Breast epithelium (tissue), 3 donors: ENCODE data around the gene PIM3.

Experiments used
- CTCF ChIP-seq, 3 donors: fragments of 450-650 bp; IDR thresholded peaks; one replicate each; pipeline ENCODE4 v1.5.1; 2016 to 2017; ENCODE audit warnings: antibody characterized with exemption in 3 of 3, mild to moderate bottlenecking in 3 of 3, moderate library complexity in 3 of 3
- POLR2A ChIP-seq: fragments of 450-650 bp; IDR thresholded peaks from one replicate; pipeline ENCODE4 v1.6.1; 2016; ENCODE audit warnings: antibody characterized with exemption, mild to moderate bottlenecking, moderate library complexity

GRCh38 chr22:49966774-49967705 lies 6.5 kb downstream of the PIM3 start:
- TF ChIP-seq CTCF (IDR thresholded peaks at IDR 0.05), result no peak
- no peak for TF ChIP-seq POLR2A
